ENCODE results near the gene SIN3B.

GRCh38 chr19:16892436-16892835 lies 63.2 kb downstream of the SIN3B start:
- TF ChIP-seq POLR2AphosphoS5 (IDR thresholded peaks at IDR 0.05; ENCODE audit: low read depth, low read length) (no peak), RXRA (IDR thresholded peaks at IDR 0.05; ENCODE audit: borderline replicate concordance, low read depth) (no peak), SMC3 (IDR thresholded peaks at IDR 0.05; ENCODE audit: low read depth, low read length) (no peak), PBX3 (IDR thresholded peaks at IDR 0.05) (no peak), YY1 (IDR thresholded peaks at IDR 0.05; ENCODE audit: low read depth) (no peak), NRF1 (IDR thresholded peaks at IDR 0.05; ENCODE audit: low read depth, low read length) (no peak), RAD21 (IDR thresholded peaks at IDR 0.05; ENCODE audit: low read length) (no peak), JUND (IDR thresholded peaks at IDR 0.05) (no peak), TCF12 (IDR thresholded peaks at IDR 0.05) (no peak), USF2 (IDR thresholded peaks at IDR 0.05; ENCODE audit: borderline replicate concordance, low read depth, low read length) (no peak), GATA2 (CRISPR knock-in tag; IDR thresholded peaks at IDR 0.05) (no peak)
- TF ChIP-seq, protein P1, sequence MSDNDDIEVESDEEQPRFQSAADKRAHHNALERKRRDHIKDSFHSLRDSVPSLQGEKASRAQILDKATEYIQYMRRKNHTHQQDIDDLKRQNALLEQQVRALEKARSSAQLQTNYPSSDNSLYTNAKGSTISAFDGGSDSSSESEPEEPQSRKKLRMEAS (IDR thresholded peaks at IDR 0.05; ENCODE audit: low read depth), result no peak
- TF ChIP-seq, protein P2, sequence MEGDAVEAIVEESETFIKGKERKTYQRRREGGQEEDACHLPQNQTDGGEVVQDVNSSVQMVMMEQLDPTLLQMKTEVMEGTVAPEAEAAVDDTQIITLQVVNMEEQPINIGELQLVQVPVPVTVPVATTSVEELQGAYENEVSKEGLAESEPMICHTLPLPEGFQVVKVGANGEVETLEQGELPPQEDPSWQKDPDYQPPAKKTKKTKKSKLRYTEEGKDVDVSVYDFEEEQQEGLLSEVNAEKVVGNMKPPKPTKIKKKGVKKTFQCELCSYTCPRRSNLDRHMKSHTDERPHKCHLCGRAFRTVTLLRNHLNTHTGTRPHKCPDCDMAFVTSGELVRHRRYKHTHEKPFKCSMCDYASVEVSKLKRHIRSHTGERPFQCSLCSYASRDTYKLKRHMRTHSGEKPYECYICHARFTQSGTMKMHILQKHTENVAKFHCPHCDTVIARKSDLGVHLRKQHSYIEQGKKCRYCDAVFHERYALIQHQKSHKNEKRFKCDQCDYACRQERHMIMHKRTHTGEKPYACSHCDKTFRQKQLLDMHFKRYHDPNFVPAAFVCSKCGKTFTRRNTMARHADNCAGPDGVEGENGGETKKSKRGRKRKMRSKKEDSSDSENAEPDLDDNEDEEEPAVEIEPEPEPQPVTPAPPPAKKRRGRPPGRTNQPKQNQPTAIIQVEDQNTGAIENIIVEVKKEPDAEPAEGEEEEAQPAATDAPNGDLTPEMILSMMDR (IDR thresholded peaks at IDR 0.05), result no peak
- TF ChIP-seq, protein P3, sequence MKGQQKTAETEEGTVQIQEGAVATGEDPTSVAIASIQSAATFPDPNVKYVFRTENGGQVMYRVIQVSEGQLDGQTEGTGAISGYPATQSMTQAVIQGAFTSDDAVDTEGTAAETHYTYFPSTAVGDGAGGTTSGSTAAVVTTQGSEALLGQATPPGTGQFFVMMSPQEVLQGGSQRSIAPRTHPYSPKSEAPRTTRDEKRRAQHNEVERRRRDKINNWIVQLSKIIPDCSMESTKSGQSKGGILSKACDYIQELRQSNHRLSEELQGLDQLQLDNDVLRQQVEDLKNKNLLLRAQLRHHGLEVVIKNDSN (IDR thresholded peaks at IDR 0.05; ENCODE audit: borderline replicate concordance, low read depth), result no peak

Measured in SK-N-SH (cell line).